GM03348 (cell line): ENCODE data around the gene TNIK.
A peak's percentile ranks its signal among the peaks of the same experiment; 100 is the strongest.
"Not testable (repeated sequence)": the region's sequence is repeated elsewhere in the genome, so short reads cannot be mapped to it uniquely, and the experiment has no call there.

ENCODE experiments used
- DNase-seq: peaks from one replicate; pipeline ENCODE4 v3.0.0; 2012; ENCODE audit warnings: low spot score

The TNIK gene

DNA sequence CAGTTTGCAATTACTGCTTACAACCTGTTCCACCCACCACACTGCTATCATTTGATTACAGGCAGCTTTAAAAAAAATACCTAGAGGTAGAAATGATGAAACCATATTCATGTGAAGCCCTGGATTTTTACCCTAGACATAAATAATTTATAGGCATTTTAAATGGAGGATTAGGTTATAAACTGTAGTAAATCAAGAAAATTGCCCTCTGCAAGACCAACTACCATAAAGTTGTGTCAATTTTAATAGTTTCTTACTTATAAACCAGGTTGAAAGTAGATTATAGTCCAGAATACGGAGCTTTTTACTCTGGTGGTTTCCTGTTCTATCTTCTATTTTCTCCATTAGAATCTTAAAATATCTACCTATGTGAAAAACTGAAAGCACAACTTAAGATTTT is 13.9 kb downstream of the TNIK start:
- no peak for DNase-seq

DNA sequence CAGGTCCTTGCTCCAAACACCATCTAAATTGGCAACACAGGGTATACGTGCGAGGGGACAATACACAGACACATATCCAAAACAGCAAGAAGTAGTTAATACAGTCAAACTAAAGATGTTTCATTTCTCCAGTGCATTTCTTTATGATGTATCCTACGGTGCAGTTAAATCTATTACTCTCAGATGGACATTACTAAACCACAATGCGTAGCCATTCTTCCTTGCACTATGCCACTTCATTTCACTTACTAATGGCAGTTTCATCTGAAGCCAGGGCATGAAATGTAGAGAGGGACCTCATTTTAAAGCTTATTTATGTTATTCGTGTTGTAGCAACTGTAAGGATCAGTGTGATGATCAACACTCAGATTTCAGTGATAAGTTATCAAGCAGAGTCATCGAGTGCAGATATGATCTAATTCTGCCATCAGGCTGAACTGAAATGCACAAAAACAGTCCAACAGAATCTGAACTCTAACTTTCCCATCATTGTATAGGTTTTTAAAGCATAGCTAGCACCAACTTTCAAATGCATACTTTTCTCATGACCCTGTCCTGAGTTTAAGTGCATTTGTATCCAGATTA is 14.5 kb downstream of the TNIK start:
- DNase-seq: no peak

DNA sequence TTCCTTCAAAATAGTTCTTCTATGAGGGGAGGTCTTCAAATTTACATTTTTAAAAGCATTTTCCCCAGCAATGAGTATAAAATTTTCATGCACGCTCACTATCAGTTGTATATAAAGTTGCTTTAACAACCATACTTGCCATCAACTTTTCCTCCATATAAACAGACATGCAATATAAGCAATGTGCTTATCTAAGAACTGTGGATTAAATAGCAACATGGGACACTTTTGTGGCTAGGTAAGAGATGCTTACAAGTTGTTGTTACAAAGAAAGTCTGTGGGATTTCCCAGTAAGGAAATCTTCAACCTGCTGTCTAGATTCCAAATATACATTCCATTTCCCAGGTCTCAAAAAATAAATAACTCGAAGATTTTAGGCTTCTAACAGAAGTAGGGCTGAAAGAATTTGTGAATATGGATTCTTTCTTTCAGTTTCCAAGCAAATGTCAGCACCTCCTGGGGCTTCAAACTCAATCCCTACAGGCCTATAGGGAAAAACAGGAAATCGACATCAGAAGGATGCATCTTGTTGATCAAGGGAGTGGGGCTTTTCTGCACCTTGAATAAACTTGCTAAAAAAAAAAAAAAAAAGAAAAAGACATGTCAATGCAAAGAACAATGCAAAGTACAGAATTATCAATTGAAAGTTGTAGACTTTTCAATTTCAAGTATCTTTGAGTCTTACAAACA is 16.1 kb downstream of the TNIK start:
- DNase-seq: no peak

DNA sequence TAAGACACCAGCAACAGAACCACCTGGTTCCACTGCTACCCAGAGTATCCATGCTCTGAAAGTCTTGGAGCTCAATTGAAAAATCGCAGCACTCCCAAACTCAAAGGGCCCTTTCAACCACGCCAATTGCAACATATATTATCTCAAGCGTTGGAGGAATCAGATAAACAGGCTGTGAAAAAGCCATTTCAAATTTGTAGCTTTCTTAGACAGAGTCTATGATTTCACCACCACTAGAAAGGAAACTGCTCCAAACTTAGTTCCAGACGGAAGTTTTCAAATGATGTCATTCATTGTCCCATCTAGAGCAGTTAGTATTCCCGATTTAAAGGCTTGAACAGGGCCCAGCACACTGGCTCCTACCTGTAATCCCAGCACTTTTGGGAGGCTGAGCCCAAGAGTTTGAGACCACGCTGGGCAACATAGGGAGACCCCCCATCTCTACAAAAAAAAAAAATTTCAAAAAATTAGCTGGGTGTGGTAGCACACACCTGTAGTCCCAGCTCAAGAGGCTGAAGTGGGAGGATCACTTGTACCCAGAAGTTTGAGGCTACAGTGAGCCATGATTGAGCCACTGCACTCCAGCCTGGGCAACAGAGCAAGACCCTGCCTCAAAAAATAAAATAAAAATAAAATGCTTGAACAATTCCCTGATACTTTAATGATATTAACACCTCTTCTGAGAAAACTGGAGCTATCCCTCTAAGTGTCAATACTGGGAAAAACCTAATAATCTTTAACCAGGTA is 16.8 kb downstream of the TNIK start:
- DNase-seq: no peak

DNA sequence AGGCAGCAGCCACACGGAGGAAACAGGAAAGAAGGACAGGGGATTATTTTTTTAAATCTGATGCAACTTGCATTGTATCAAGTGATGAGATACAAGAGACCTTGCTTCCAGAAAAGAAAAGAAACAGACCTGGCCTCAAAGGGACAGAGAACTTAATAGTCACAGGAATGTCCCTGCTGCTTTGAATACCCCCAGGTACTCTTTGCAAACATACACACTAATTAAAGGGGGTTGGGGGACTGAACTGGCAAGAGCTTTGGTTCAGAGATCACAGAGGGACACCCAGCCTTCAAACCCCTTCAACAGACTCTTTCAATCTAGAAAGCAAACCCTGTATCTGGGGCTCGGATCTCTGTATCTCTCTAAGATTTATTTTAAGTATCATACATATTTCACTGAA is 18.0 kb downstream of the TNIK start:
- DNase-seq: no peak

DNA sequence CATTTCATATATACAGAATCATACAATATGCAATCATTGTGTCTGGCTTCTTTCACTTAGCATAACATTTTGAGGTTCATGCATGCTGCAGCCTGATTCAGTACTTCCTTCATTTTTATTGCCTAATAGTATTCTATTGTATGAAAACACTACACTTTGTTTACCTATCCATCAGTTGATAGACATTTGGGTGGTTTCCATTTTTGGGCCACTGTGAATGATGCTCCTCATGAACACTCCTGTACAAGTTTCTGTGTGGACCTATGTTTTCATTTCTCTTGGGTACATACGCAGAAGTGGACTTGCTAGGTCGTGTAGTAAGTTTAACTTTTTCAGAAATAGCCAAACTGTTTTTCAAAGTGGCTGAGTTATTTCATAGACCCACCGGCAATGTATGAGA is 18.8 kb downstream of the TNIK start:
- no peak for DNase-seq

DNA sequence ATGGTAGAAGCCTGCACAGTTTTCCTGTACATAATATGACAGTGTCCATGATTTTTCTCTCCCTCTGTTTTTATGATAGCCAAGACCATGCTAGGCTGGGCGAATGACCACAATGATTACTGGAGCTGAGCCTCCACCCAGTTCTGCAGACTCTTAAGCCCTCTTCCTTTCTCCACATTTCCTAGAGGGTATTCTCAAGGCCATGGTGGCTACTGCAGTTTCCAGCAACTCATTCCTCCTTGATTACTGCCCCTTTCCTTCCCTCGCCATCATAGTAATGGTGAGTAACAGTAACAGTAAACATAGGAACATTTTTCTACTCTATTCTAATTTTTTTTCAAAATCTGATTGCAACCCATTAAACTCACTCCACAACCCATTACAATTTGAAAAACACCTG is 20.2 kb downstream of the TNIK start:
- DNase-seq: no peak

DNA sequence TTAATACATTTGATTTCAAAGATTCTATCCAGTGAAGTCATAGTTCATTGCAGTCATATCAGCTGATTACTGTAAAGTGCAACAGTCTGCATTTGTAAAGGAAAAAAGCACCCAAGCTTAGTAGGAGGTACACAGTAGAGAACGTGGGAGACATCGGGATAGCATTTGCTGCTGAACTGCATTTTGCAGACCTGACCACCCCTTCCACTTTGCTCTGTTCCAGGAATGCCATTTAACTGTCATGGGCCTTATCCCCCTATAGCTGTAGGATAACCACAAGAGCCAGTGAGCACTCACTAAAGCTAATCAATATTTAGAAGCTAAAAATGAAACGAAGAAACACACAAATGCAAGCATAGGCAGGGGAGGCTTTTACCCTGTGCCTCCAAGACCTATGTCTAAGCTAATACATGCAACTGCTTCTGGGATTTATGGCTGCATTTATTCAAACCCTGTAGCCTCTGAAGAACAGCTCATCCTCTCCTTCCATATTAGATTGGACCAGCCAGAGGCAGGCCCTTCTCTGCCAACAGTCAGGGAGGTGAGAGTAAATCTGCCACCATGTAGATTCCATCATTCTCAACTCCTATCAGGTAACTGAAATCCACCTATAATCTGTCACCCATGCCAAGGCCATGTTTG is 23.0 kb downstream of the TNIK start:
- DNase-seq: no peak

DNA sequence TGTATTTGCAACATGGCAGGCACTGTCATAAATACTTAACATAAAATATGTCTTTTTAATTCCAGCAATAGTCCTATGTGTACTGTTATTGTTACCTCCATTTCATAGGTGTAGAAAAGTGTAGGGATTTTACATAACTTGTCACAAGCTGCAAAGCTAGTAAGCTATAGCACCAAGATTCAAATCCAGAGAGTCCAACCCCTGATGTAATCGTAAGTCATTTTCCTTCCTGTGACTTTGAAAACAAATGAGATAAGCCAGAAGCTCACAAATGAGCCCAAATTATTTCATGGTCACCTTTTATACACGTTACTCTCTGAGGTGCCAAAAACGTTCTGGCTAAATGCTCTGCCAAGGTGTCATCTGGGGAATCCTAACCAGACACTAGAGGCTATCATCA is 23.8 kb downstream of the TNIK start:
- no peak for DNase-seq

DNA sequence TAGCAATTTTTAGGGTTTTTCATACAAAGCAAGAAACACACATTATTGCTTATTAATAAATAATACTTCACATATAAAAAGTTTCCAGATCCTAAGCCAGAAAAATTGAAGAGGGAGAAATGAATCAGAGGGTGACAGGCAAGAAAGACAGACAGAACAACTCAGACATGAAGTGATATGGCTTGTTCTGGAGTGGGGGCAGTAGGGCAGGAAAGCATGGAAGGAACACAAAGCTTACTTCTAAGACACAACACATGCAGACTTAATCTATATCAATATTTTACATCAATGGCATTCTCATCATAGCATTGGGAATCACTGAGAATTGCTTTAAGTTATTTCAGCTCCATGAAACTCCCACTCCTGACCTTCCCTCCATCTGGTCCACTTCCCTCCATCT is 24.4 kb downstream of the TNIK start:
- no peak for DNase-seq

DNA sequence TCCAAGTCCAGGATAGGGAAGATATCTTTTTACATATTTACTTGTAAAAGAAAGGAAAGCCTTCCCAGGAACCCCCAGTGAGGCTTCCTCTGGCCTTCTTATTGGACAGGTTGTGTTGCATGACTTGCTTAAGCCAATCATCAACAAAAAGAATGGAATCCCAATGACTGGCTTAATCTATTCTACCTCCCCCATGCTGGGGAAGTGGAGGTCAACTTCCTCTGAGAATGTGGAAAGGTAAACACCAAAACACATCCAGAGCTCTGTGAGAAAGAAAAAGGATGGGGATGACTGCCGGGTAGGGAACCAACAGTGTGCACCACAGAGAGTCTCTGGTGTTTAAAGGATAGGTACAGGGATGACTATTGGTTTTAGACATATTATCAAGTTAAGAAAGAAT is 25.1 kb downstream of the TNIK start:
- DNase-seq: no peak

DNA sequence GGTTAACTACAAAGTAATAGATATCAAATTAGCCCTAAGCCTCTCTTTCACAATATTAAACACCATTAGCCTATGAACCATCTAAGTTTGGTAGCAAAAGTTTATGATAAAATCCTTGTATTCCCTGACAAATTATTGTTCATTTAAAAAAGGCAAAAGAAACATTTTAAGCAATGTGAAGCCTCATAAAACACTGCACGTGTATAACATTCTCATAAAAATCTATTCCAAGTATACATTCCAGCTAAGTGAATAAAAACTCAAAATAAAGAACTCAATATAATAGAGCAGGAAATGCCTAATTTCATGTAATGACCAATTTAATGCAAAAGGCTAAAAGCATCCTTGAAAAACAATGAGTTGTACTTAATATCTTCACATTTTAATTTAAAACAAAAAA is 27.7 kb downstream of the TNIK start:
- DNase-seq: no peak

DNA sequence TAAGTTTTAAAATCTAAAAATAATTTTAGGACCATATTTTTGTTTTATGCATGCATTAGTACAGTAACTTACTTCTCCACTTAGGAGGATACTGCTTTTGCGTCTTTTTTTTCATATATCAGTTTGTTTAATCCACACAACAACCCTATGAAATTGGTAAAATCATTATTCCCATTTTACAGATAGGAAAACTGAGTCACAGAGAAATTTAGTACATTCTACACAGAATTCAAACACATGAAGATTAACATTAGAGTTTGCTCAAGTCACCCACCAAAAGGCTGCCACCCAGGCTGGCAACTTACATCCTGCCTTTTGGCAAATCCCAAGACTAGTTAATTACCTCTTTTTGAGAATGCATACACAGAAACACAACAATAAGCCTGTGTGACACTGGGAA is 28.7 kb downstream of the TNIK start:
- DNase-seq: no peak

DNA sequence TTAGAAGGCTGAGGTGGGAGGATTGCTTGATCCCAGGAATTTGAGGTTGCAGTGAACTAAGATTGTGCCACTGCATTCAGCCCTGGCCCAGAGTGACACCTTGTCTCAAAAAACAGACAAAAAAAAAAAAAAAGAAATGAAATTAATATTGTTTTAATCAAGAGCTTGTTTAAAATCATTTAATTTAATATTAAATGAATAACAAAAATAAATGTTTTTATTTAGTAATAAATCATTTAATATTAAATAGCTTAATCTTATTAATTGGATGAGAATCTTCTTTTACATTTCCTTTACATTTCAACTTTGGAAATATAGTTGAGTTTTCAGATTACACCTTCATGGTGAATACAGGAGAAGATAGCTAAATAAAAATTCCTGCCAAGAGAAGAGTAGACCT is 29.7 kb downstream of the TNIK start:
- no peak for DNase-seq

DNA sequence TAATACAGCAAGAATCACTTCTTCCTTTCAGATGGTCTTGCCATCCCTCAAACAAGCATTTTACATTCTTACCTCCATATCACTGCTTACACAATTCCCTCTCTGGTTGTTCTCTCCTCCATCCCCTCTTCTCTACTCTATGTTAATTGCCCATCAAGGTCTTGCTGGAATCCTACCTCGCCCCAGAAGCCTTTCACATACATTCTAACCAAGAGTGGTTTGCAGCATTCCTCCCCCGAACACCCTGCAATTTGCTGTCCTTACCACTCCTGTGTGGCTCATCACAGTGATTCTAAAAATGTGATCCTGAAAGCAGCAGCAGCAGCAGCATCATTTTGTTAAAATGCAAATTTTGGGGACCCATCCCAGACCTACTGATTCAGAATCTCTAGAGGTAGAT is 30.6 kb downstream of the TNIK start:
- DNase-seq: no peak

DNA sequence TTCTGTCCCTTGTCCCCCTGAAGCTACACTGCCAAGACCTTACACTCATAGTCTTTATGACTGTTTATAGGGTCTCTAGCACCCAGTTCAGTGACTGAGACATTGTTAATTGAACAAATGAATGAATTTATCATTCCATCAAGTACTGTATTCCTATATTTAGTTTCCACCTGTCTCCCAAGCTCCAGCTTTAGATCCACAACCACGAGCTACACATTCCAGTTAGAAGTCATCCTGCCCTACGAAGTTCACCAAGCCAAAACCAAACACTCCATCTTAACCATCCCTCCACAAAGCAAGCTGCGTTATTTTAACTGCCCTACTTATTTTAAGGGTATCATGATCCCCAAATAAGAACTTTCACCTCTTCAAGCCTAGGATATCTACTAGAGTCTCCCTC is 31.3 kb downstream of the TNIK start:
- no peak for DNase-seq

DNA sequence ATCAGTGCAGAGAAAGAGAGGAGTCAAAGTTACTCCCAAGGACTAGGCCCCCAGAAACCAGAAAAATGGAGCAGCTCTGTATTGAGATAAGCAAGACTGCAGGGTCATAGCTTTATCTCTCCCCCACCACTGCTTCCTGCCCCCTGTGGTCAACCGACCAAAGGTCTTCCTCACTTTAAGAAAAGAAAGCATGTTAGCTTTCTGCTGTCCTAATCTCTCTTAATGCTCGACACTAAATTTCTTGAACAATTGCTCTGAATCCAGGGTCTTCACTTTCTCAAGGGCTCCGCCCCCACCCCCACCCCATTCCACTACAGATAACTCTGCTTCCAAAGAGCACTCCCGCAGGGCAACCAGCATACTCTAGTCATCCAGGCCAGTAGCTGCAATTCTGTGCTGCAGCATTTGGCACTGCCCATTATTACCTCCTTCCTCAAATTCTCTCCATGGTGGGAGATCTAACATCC is 31.9 kb downstream of the TNIK start:
- DNase-seq: no peak

DNA sequence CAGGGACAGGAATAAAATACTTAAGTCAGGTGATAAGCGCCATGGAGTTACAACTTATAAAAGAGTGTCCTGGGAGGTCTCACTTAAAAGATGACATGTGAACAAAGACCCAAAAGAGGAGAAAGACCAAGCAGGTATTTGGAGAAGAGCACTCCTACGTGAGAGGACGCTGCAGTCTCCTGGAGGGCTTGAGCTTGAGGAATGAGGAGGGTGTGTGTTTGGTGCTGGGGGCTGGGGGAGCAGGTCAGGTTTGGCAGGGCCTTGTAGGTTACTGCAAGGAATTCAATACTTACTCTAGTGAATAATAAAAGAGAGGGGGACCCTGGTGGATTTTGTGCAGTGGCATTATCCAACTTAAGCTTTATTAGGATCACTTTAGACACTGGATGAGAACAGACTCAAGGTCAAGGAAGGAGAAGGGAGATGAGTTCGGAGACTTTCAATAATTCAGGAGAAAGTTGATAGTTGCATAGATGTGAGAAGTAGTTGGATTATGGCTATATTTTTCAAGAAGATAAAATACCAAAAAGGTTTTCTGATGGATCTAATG is 32.4 kb downstream of the TNIK start:
- DNase-seq: no peak

DNA sequence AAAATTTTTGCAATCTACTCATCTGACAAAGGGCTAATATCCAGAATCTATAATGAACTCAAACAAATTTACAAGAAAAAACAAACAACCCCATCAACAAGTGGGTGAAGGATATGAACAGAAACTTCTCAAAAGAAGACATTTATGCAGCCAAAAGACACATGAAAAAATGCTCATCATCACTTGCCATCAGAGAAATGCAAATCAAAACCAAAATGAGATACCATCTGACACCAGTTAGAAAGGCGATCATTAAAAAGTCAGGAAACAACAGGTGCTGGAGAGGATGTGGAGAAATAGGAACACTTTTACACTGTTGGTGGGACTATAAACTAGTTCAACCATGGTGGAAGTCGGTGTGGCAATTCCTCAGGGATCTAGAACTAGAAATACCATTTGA is 36.1 kb downstream of the TNIK start:
- not testable (repeated sequence) for DNase-seq

DNA sequence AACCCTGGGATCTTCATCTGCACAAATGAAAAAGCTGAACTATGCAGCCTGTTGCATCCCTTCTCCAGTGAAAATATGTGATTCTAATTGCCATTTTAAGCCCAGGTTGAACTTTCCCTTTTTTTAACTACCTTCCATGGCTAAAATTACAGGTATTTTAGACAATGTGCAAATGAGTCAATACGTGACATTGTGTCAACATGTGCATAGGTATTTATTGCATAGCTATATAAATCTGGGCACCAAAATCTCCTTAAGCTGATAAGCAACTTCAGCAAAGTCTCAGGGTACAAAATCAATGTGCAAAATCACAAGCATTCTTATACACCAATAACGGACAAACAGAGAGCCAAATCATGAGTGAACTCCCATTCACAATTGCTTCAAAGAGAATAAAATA is 37.4 kb downstream of the TNIK start:
- not testable (repeated sequence) for DNase-seq

DNA sequence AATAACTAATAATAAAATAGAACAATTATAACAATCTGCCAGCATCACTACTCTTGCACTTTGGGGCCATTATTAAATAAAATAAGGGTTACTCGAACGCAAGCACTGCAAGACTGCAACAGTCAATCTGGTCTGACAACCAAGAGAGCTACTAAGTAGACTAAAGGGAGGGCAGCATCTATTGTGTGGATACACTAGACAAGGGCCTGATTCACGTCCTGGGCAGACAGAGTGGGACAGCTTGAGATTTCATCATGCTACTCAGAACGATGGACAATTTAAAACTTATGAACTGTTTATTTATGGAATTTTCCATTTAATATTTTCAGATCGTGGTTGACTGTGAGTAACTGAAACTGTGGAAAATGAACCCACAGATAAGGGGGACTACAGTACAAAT is 39.5 kb downstream of the TNIK start:
- no peak for DNase-seq

DNA sequence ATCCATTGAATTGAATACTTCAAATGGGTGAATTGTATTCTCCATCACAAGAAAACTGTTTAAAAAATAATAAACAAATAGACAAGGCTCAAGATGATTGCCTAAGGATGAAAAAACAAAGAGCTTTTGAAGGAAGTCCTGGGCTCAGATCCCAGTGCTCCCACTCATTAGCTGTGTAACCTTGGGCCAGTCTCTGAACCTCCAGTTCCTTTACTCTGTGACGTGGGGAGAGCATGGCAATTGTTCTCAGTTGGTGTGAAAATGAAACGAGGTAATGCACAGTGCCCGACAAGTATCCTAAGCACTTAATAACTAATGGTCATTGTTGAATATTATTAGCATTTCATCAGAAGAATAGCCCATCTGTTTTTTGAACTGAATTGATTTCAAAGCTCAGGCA is 40.7 kb downstream of the TNIK start:
- DNase-seq: no peak

DNA sequence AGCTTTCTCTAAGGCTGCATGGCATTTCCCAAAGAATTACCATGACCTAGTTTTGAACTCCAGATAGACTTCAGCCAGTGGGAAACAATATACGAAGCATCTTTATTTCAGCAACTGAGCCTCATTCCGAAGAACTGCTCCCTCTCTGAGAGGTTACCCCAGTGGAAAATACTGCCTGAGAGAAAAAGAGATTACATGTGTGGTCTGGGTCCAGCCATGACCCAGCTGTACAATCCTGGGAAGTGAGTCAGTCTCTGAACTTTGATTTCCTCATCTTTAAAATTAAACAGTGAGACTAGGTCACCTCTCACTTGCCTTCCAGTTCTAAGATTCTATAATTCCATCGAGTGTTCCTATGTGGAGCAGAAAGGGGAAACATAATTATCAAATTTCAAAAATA is 42.4 kb downstream of the TNIK start:
- DNase-seq: peak; percentile 47
